Heart left ventricle (tissue), 16 donors: Measurements from ENCODE around the gene NTMT1. TPM values are rescaled to one million over a fixed set of nuclear protein-coding genes. Genes with fewer than 3 reads are reported as not detected.

ENCODE experiments used
- ATAC-seq, 4 donors: fragments of 200-7000 bp; cut with Tn5 transposase; one replicate each; pipeline ENCODE4 v1.9.1; 2020 to 2022; ENCODE audit warnings: moderate library complexity in 4 of 4, mild to moderate bottlenecking in 3 of 4, moderate number of reproducible peaks in 1 of 4
- DNase-seq, 5 donors: peaks; one replicate each; pipeline ENCODE4 v3.0.0-alpha.2; 2020
- H3K27ac ChIP-seq, 12 donors: fragments of 200-600 bp; sonication (generic) in 4 of 12; one replicate each; pipeline versions ENCODE4 v1.5.0 to v1.8.0; 2016 to 2022; ENCODE audit warnings: mild to moderate bottlenecking in 2 of 12
- H3K27me3 ChIP-seq, 9 donors: fragments of 200-600 bp; sonication (generic) in 2 of 9; one replicate each; pipeline versions ENCODE4 v1.5.1 to v1.8.0; 2016 to 2022; ENCODE audit warnings: mild to moderate bottlenecking in 3 of 9
- H3K36me3 ChIP-seq, 9 donors: fragments of 200-600 bp; sonication (generic) in 2 of 9; one replicate each; pipeline versions ENCODE4 v1.5.0 to v1.8.0; 2018 to 2022; ENCODE audit warnings: mild to moderate bottlenecking in 2 of 9
- H3K4me1 ChIP-seq, 12 donors: fragments of 200-600 bp; sonication (generic) in 4 of 12; one replicate each; pipeline versions ENCODE4 v1.5.0 to v1.8.0; 2016 to 2022; ENCODE audit warnings: mild to moderate bottlenecking in 3 of 12
- H3K4me3 ChIP-seq, 12 donors: fragments of 200-600 bp; sonication (generic) in 4 of 12; one replicate each; pipeline versions ENCODE4 v1.5.0 to v1.8.0; 2017 to 2022; ENCODE audit warnings: mild to moderate bottlenecking in 9 of 12, moderate library complexity in 4 of 12
- H3K9me3 ChIP-seq, 12 donors: fragments of 200-600 bp; sonication (generic) in 4 of 12; one replicate each; pipeline versions ENCODE4 v1.5.0 to v1.8.0; 2016 to 2022; ENCODE audit warnings: mild to moderate bottlenecking in 1 of 12
- CTCF ChIP-seq, 12 donors: fragments of 200-600 bp; sonication (generic) in 4 of 12; IDR thresholded peaks; one replicate each; pipeline versions ENCODE4 v1.5.0 to v1.8.0; 2018 to 2022; ENCODE audit warnings: antibody characterized with exemption in 12 of 12, mild to moderate bottlenecking in 5 of 12
- POLR2A ChIP-seq, 2 donors: fragments of 450-650 bp; IDR thresholded peaks; one replicate each; pipeline ENCODE4 v1.6.1; 2017; ENCODE audit warnings: antibody characterized with exemption in 2 of 2, mild to moderate bottlenecking in 2 of 2, moderate library complexity in 2 of 2
- WGBS, 4 donors: extraction: QIAGEN DNeasy Blood & Tissue Kit in 2 of 4; methylation state at CpG; one replicate each; pipeline versions ENCODE4 v1.1.5 to v1.1.7; 2013 to 2018; 5-methylcytosine and 5-hydroxymethylcytosine counted together
- intact Hi-C, 10 donors: fragments of 100-400 bp; cut with DNase I; formaldehyde crosslinking; loops; one replicate each; pipeline versions ENCODE4 v1.11.1 to v1.14.2; 2022
- polyA plus RNA-seq, 2 donors: library from polyadenylated mRNA; stranded (reverse); fragments of 200-250 nt; gene quantifications; one replicate each; pipeline ENCODE4 v1.2.3, GENCODE V29; 2013
- total RNA-seq, 9 donors: library from RNA; depleted of rRNA in 2 of 9; stranded (reverse); fragments of >200 nt in 2 of 9; fragmentation: NEBNext Ultra II Directional in 3 of 9; extraction: Animal tissue kit (Norgen Biotek cat#: 25700) in 3 of 9; gene quantifications; one replicate each; pipeline versions ENCODE4 v1.1.0 to v1.2.4, GENCODE V29; 2016 to 2023
- donor health status: ischemic (EF 13 %, LVEDD 7.1; RV severe dilation, severe dysfunction).
- donor health status: healthy with polysubstance abuse.
- donor health status: DM: no; HTN: yes; CAD: no.
- donor health status: DM: no; HTN: no; CAD: no.
- donor health status: ischemic (EF 25% LVEDD 6.9; RV normal size, moderate dysfunction).
- donor health status: ischemic (EF 25% LVEDD 5.7; RV mildly dilated, moderate dysfunction).
- donor health status: healthy.
- donor health status: DM: yes; HTN: yes; CAD: no.
- donor health status: ischemic (EF 35%, LVEDD 5.7; RV mildly dilated, moderate dysfunction).
- donor health status: nonischemic (EF 11% LVEDD 7.7; RV severe dilation, severe dysfunction).
- donor health status: DM: yes; HTN: yes; CAD: no.
- donor health status: PGD.
- donor health status: ischemic (EF 29% LVEDD 5.4; RV normal size, mild dysfunction).
- donor health status: nonischemic (EF 23%, LVEDD 6.1; RV moderate dilation, normal function).

Gene NTMT1
- total and polyA plus RNA-seq, 11 donors, result 39.0 to 111 (median 61.5) TPM

GRCh38 chr9:129608561-129609481 is 17.1 kb upstream of the NTMT1 start:
- H3K27ac ChIP-seq, result peak overlapping the region; percentile 39 to 98 (median 90)
- ATAC-seq (no peak), DNase-seq (no peak)
- no peaks in the 10 kb centered on the region for H3K36me3 ChIP-seq
- no peak overlapping the region for H3K4me3 ChIP-seq
- H3K9me3 ChIP-seq, result no peaks in the 10 kb centered on the region
- intact Hi-C loops, result loop anchor here in 8 of 10 donors (2.0 to 10.0 kb wide), 12 partner anchors 40 to 470 kb away; no protein-coding TSS in a partner anchor
- TF ChIP-seq POLR2A (IDR thresholded peaks at IDR 0.05), result no peak
- TF ChIP-seq CTCF (IDR thresholded peaks at IDR 0.05), result no peak
- no peaks in the 10 kb centered on the region for H3K27me3 ChIP-seq
- H3K4me1 ChIP-seq, result peaks cover 0 to 47% (median 39%) of the 10 kb centered on the region in 12 donors
- WGBS, 4 donors, result 87 to 94% (median 88%) methylated on average over 21 to 27 of the region's 27 CpGs

- H3K9me3 ChIP-seq, result no peaks in the 10 kb centered on the region
- WGBS, 4 donors, result 9 to 18% (median 16%) methylated on average over 20 to 28 of the region's 30 CpGs
- peak overlapping the region; percentile 29 to 98 (median 90) for H3K27ac ChIP-seq
- no peaks in the 10 kb centered on the region for H3K27me3 ChIP-seq
- intact Hi-C loops, result loop anchor here (1.0 to 10.0 kb wide), 18 partner anchors 41 to 479 kb away; partner anchors contain the start of gene IER5L (in 1 of the 10)
- ATAC-seq (peak in 2 of 4 donors; percentile 2 to 6), DNase-seq (peak in 4 of 5 donors; percentile 46 to 65 (median 60))
- no peaks in the 10 kb centered on the region for H3K36me3 ChIP-seq
- H3K4me1 ChIP-seq, result peaks cover 0 to 47% (median 39%) of the 10 kb centered on the region in 12 donors
- peak overlapping the region in 11 of 12 donors; percentile 50 to 74 (median 66) for H3K4me3 ChIP-seq
- TF ChIP-seq CTCF (IDR thresholded peaks at IDR 0.05) (no peak), POLR2A (IDR thresholded peaks at IDR 0.05) (no peak)
Observed at GRCh38 chr9:129609486-129610212, 16.3 kb upstream of the NTMT1 start.

- H3K4me3 ChIP-seq, result peak overlapping the region; percentile 44 to 74 (median 66)
- H3K36me3 ChIP-seq, result no peaks in the 10 kb centered on the region
- intact Hi-C loops, result loop anchor here (1.0 to 10.0 kb wide), 8 partner anchors 113 to 479 kb away; partner anchors contain the start of gene IER5L (in 1 of the 10)
- peak overlapping the region; percentile 29 to 98 (median 90) for H3K27ac ChIP-seq
- no peak for TF ChIP-seq CTCF (IDR thresholded peaks at IDR 0.05)
- no peak for TF ChIP-seq POLR2A (IDR thresholded peaks at IDR 0.05)
- peaks cover 0 to 47% (median 39%) of the 10 kb centered on the region in 12 donors for H3K4me1 ChIP-seq
- H3K27me3 ChIP-seq, result no peaks in the 10 kb centered on the region
- WGBS, 4 donors, result 0 to 1% (median 0%) methylated on average over 22 to 24 of the region's 24 CpGs; no CpG with 5 or more reads in 1 of the 4 donors
- DNase-seq (peak in 1 of 5 donors; percentile 49), ATAC-seq (peak in 1 of 4 donors; percentile 1)
- no peaks in the 10 kb centered on the region for H3K9me3 ChIP-seq
Observed at GRCh38 chr9:129610213-129610472, 15.8 kb upstream of the NTMT1 start.
